Measurements from ENCODE around the gene PPL.

DNA sequence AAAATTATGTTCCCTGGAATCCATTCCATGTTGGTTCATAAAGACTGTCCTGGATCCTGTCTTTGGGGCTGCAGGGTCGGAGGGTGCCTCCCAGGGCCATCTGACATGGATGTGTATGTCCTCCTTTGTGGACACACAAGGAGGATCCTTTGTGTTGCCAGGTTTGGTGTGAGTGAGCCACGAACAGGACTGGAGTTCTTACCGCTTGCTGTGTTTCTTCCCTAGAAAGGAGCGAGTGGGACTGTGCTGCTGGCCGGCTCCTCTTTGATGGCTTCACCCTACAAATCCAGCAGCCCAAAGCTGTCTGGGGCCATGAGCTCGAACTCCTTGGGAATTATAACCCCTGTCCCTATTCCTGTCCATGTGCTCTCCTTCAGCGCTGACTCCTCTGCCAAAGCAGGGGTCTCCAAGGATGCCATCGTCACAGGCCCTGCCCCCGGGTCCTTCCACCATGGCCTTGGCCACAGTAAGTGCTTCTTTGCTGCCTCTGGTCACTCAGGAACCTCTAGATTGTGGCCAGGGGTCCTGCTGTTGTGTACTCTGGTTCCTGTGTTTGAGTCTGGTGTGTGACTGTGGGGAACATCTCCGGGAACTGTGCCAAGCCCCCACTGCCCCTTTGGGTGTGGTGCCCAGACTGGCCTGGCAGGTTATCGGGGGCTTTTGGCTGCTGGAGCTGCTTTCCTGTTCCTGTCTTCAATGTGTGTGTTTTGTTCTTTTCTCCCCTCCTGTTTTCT, 60.1 kb downstream of the PPL start:
- TF ChIP-seq SRF (IDR thresholded peaks at IDR 0.05; ENCODE audit: low read depth, low read length), result no peak
- TF ChIP-seq MAFK (conservative IDR thresholded peaks at IDR 0.05 in 1 of 2, IDR thresholded peaks at IDR 0.05 in 1 of 2; ENCODE audit: low read length in 2 of 2), result no peak
- TF ChIP-seq RFX1 (IDR thresholded peaks at IDR 0.05), result no peak
- TF ChIP-seq NFE2 (CRISPR knock-in tag; IDR thresholded peaks at IDR 0.05), result no peak
- no peak for TF ChIP-seq ETV6 (CRISPR knock-in tag; conservative IDR thresholded peaks at IDR 0.05)

Data from HepG2 (cell line).